ENCODE measurements around the gene TBC1D1. TPM values are rescaled to one million over a fixed set of nuclear protein-coding genes. Genes with fewer than 3 reads are reported as not detected.
A peak's percentile ranks its signal among the peaks of the same experiment; 100 is the strongest.

TBC1D1 gene
- total RNA-seq, 2 donors from 2014 or later: 23.3 to 28.7 TPM

GRCh38 chr4:38044060-38044459 lies 153.2 kb downstream of the TBC1D1 start:
- TF ChIP-seq CTCF (IDR thresholded peaks at IDR 0.05) (no peak), POLR2A (IDR thresholded peaks at IDR 0.05) (no peak)
- Histone ChIP-seq H3K27me3 (no peaks in the 10 kb centered on the region), H3K36me3 (replicated peaks in 1 of 2; ENCODE audit: insufficient read depth in 1 of 2, low read depth in 2 of 2) (no peaks in the 10 kb centered on the region), H3K4me3 (no peak overlapping the region), H3K4me1 (peaks cover 3% of the 10 kb centered on the region), H3K9me3 (no peaks in the 10 kb centered on the region), H3K27ac (no peak overlapping the region)
- ATAC-seq (no peak), DNase-seq (no peak)
- 89 to 93% methylated on average over 7 of the region's 7 CpGs for WGBS, 2 donors
- intact Hi-C loops (cut with DNase I): loop anchor here (10.0 kb wide), 1 partner anchor 229 kb away; no protein-coding TSS in a partner anchor

- intact Hi-C loops (cut with DNase I): loop anchor here (10.0 kb wide), 1 partner anchor 231 kb away; no protein-coding TSS in a partner anchor
- Histone ChIP-seq H3K27me3 (no peaks in the 10 kb centered on the region), H3K4me3 (no peak overlapping the region), H3K36me3 (replicated peaks in 1 of 2; ENCODE audit: insufficient read depth in 1 of 2, low read depth in 2 of 2) (no peaks in the 10 kb centered on the region), H3K4me1 (peaks cover 17% of the 10 kb centered on the region), H3K27ac (no peak overlapping the region), H3K9me3 (no peaks in the 10 kb centered on the region)
- WGBS, 2 donors: 83 to 88% methylated on average over 8 of the region's 8 CpGs
- DNase-seq (no peak), ATAC-seq (no peak)
- no peak for TF ChIP-seq POLR2A (IDR thresholded peaks at IDR 0.05)
- TF ChIP-seq CTCF (IDR thresholded peaks at IDR 0.05): no peak
These were observed 154.6 kb downstream of the TBC1D1 start for GRCh38 chr4:38045289-38045988.

- H3K4me3 ChIP-seq: no peak overlapping the region
- H3K9me3 ChIP-seq: no peaks in the 10 kb centered on the region
- DNase-seq: no peak
- peaks cover 29% of the 10 kb centered on the region for H3K4me1 ChIP-seq
- intact Hi-C loops (cut with DNase I): loop anchor here (10.0 kb wide), 1 partner anchor 232 kb away; no protein-coding TSS in a partner anchor
- 90 to 91% methylated on average over 5 of the region's 5 CpGs for WGBS, 2 donors
- no peaks in the 10 kb centered on the region for H3K36me3 ChIP-seq (replicated peaks in 1 of 2; ENCODE audit: insufficient read depth in 1 of 2, low read depth in 2 of 2)
- TF ChIP-seq CTCF (IDR thresholded peaks at IDR 0.05) (no peak), POLR2A (IDR thresholded peaks at IDR 0.05) (no peak)
- H3K27ac ChIP-seq: no peak overlapping the region
- no peaks in the 10 kb centered on the region for H3K27me3 ChIP-seq
- no peak for ATAC-seq
These were observed 156.0 kb downstream of the TBC1D1 start for GRCh38 chr4:38046727-38047489.

- intact Hi-C loops (cut with DNase I): loop anchor here (10.0 kb wide), 1 partner anchor 235 kb away; no protein-coding TSS in a partner anchor
- ATAC-seq (no peak), DNase-seq (no peak)
- Histone ChIP-seq H3K4me1 (peaks cover 29% of the 10 kb centered on the region), H3K4me3 (no peak overlapping the region), H3K9me3 (no peaks in the 10 kb centered on the region), H3K27me3 (no peaks in the 10 kb centered on the region), H3K36me3 (replicated peaks in 1 of 2; ENCODE audit: insufficient read depth in 1 of 2, low read depth in 2 of 2) (peaks cover 0 to 1% of the 10 kb centered on the region in 2 donors), H3K27ac (peak overlapping the region in 2 of 4 donors; percentile 27 to 30)
- TF ChIP-seq CTCF (IDR thresholded peaks at IDR 0.05) (no peak), POLR2A (IDR thresholded peaks at IDR 0.05) (no peak)
- WGBS, 2 donors: 78 to 85% methylated on average over 11 to 15 of the region's 15 CpGs
These were observed 158.8 kb downstream of the TBC1D1 start for GRCh38 chr4:38049545-38050170.

All from body of pancreas (tissue), 4 donors.